Jurkat, Clone E6-1 (cell line): ENCODE data around the gene SKI.
"Not testable (repeated sequence)": the region's sequence is repeated elsewhere in the genome, so short reads cannot be mapped to it uniquely, and the experiment has no call there.

Experiments used
- DNase-seq: peaks from one replicate; pipeline ENCODE4 v3.0.0-alpha.2; 2011; ENCODE audit warnings: low read depth, low spot score
- H3K4me3 ChIP-seq: 2 replicates; pipeline ENCODE4 v1.5.1; 2011; ENCODE audit warnings: mild to moderate bottlenecking, low read length, control low read depth, moderate library complexity

SKI gene

DNA sequence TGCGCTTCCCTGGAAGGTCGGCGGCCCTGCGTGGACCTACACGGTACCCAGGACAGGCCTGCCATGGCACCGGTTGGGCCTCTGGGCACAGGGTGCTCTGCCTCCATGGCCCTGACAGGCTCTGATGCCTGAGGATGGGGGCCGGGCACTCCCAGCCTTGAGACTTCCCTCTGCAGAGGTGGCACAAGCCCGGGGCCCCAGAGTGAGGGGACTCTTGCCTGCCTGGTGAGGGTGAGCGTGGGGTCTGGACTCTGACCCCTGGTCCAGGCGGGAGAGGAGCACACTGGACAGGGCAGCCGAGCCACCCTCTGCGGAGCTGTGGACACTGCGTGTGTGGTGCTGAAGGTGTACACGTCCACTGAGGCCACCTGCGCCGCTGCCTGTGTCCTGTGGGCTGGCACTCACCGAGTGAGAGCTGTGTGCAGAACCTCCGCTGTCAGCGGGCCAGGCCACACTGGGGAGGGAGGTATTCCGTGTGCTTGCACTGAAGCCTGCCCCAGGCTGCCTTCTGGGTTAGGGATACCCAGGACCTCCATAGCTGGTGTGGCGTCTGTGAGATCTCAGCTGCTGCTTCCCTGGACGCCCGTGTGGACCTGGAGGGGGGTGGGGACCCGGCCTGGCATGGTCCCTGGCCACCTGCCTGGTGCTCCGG lies 10.4 kb downstream of the SKI start:
- no peak overlapping the region for H3K4me3 ChIP-seq
- DNase-seq = no peak

DNA sequence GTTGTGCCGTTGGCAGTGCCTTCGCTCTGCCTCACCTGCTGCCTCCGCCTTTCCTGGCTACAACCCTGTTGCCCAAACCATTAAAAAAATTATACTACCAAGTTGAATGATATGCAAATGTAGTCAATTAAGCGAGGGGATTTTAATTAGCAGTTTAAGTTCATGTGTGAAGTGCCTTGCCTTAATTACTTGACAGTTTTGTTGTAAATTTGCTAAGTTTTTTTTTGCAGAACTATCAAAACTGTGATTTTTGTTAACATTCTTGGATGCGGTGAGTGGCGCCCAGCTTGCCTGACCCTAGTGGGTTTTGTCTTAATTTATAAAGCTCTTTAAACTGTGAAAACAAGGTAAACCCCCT lies 10.9 kb downstream of the SKI start:
- no peak for DNase-seq
- no peak overlapping the region for H3K4me3 ChIP-seq

DNA sequence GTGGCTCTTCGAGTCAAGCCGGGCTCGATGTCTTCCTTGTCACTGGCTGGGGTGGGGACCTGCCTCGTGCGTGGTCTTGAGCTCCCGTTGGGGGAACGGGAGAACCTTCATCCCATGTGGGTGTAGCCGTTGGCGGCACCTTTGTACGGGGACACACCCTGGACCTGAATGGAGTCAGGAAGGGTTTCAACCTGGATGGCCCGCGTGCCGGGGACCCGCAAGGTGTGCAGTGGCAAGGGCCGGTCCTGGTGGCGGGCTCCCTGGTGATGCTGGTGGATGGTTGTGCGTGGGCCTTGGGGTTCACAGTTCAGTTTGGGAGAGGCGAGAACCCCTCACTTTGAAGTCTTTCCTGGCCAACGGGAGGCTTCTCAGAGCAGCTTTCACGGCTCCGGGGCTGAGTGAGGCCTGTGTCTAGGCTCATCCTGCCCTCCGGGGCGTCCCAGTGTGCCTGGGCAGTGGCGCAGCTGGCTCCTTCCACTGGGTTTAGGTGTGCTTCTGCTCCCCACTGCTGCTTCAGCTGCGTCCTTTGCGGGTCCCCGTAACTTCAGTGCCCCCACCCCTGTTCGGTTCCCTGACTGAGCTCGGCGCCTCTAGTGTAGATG lies 11.4 kb downstream of the SKI start:
- DNase-seq = no peak

DNA sequence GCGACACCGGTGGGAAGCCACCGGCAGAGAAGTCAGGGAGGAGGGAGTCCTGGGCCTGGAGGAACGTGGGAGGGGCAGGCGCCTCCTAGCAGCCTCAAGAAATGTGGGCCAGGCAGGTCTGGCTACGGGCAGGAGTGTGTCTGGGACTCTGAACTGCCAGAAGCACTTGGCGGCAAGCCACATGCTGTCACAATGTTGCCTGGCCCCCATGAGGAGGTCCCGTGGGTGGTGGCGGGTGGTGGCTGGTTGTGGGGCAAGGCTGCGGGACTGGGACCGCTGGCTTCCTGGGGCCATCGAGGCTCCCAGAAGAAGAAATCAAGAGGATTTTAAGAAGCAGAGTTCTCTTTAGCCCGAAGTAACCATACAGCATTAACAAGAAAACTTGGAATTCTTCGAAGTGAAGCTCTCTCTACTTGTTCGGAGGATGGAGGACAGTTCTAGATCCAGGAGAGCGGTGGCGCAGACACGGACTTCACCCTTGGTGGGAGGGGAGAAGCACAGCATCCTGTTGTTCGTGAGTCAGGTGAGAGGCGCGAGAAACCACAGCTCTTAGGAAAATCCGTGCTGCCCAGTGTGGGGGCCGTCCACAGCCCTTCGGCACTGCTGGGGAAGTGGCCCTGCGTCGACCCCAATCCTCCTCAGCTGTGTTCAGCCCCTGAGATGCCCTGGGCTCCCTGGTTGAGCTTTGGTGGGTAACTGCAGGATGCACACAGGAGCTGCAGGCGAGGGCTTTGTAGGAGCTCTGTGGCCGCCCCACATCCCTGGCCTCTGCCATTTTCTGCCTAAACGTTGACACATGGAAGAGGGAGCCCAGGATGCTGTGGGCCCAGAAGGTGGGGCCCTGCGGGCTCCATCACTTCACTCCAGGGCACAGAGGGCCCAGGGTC lies 12.4 kb downstream of the SKI start:
- no peak overlapping the region for H3K4me3 ChIP-seq
- DNase-seq = no peak

More for the DNA sequence above, 11.4 kb downstream of the SKI start:
- H3K4me3 ChIP-seq = no peak overlapping the region

DNA sequence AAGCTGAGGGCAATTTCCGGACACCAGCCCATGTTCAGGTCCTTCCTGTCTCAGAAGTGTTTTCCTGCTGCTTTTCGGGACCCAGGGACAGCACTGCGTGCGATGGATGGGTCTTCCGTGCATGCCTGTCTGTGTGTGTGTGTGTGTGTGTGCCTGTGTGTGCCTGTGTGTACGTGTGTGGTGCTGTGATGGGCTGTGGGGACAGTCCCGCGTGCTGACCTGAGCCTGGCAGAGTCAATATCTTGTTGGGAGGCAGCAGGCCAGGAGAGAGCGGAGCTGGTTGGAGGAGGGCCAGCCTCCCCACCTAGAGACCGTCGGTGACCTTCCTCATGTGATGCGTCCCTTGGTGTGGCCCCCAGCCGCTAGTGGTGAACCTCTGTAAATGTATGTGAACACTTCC lies 13.7 kb downstream of the SKI start:
- no peak for DNase-seq
- H3K4me3 ChIP-seq = no peak overlapping the region

DNA sequence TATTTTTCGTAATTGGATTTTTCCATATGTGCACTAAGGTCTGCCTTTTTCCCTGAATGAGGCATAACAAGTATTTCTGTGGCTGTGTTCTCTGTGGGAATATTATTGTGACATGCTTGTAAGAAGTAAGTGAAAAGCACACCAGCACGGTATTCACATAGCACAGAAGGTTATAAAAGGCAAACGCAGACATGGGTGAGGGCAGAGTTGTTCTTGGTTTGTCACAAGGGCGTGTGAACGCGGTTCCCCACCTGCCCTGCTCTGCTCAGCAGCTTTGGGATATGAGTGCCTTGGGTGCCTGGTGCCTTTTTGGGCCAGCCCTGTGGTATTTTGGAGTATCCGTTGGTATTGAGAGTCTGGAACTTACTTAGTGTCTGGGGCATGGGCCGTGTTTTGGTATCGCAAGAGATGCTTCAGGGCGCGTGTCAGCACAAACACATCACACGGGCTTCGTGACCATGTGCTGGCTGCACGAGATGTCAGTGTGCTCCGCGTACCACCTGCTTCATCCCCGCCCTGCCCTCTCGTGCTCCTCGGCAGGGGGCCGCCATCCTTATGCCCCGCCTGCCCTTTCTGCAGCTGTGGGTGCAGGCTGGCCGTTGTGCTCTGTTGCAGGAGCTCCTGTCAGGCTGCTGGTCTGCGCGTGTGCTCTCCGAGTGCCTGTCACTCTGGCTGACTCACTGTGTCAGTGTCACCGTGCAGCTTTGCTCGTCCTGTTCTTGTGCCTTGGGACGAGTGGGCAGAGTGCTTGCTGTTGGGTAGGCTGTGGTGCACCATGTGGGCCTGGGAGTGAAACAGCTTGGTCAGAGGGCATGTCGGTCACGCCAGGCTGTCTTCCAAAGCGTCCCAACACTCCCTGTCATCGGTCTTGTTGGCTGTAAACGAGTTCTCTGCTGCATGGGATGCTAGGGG lies 15.0 kb downstream of the SKI start:
- DNase-seq = no peak
- H3K4me3 ChIP-seq = no peak overlapping the region

DNA sequence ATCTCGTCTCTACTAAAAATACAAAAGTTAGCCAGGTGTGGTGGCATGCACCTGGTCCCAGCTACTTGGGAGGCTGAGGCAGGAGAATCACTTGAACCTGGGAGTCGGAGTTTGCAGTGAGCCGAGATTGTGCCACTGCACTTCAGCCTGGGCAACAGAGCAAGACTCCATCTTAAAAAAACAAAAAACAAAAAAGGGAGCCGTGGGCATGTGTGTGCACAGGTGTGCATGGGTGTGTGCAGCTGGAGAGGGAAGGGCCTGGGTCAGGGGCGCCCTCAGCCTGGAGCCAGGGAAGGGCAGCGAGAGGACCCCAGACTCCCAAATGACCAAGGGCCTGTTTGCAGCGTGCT lies 18.9 kb downstream of the SKI start:
- not testable (repeated sequence) for H3K4me3 ChIP-seq, DNase-seq

DNA sequence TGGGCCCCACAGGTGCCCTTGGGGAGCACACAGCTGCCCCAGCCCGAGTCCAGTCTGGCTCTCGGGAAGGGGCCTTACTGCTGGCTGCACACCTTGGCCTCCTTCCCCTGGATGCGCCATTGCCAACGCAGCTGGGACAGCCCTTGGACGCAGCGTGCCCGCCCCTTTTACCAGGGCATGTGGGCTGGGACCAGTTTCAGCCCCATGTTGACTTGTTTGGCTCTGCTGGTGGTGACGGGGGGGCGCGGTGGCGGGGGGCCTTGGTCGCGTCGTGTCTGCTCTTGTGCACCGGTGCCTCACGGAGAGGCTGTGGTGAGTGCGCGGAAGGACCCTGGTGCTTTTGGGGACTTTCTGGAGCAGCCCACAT lies 19.6 kb downstream of the SKI start:
- no peak overlapping the region for H3K4me3 ChIP-seq
- DNase-seq = no peak

DNA sequence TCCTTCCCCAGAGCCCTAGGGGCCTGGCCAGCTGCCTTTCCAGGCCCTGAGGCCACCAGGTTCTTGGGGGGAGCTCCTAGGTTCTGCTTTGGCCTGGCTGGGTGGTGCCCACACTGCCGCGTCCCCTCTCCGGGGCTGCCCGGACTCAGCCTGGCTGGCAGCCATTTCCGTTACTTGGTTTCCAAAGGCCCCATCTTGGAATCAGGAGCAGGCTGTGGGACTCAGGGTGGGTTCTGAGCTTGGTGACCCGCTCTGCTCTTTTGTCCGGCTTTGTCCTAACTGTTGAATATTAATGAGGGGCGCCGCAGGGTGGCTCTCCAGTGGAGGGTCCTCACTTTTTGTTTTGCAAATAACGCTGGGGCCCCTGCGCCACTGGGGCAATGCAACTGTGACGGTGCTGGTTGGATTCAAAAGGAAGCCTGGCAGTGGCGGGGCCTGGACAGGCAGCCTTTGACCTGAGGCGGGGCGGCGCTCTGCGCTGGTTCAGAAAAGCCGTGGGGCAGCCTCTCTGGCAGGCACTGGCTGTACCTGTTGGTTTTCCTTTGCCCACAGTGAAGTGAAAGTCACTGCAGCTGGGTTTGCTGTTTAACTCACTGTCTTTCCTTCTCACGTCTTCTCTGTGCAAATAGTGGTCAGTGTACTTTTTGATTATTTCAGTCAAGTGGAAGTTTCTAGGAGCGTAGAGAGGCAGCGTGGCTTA lies 20.2 kb downstream of the SKI start:
- no peak overlapping the region for H3K4me3 ChIP-seq
- no peak for DNase-seq

DNA sequence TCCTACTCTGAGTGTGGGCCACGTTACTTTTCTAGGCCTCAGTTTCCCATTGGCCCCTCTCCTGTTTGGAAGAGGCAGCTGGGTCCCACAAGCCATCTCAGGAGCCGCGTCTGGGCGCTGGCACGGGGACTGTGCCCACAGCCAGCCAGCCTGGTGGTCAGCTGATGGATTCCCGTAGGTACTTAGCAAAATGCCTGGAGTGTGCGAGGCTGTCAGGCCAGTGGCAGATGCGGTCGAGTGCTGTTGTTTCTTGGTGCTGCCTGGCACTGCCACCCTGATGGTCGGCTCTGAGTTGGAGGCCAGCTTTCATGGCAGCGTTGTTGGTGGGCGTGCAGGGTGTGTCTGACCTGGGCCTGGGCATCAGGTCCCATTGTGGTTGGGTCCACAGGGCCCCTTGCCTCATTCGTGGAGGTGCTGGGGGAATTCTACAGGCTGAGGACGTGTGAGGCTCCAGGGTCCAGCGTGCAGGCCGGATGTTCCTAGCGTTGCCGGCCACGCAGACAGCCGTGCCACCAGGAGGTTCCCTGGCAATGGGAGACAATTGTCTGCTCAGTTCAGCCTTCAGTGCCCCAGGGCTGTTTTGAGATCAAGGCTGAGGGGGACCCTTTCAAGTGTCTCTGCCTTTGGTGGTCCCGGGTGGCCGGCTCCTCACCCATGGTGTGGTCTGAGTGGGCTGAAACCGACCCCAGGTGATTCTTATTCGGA lies 20.9 kb downstream of the SKI start:
- no peak for DNase-seq
- no peak overlapping the region for H3K4me3 ChIP-seq

DNA sequence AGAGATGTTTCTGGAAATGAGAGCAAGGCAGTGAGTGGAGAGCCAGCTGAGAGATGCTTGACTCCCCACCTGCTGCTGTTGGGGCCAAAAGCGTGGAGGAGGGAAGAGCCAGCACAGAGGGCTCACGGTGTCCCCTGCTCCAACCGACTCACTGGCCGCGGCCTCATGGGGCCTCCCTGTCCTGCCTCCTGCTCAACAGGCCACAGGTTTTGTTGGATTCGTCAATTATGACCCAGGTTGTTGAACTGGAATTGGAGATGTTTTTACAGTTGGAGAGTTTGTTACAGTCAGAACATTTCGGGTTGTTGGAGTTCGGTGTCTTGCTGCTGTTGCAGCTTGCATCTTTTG lies 21.4 kb downstream of the SKI start:
- no peak overlapping the region for H3K4me3 ChIP-seq
- no peak for DNase-seq

DNA sequence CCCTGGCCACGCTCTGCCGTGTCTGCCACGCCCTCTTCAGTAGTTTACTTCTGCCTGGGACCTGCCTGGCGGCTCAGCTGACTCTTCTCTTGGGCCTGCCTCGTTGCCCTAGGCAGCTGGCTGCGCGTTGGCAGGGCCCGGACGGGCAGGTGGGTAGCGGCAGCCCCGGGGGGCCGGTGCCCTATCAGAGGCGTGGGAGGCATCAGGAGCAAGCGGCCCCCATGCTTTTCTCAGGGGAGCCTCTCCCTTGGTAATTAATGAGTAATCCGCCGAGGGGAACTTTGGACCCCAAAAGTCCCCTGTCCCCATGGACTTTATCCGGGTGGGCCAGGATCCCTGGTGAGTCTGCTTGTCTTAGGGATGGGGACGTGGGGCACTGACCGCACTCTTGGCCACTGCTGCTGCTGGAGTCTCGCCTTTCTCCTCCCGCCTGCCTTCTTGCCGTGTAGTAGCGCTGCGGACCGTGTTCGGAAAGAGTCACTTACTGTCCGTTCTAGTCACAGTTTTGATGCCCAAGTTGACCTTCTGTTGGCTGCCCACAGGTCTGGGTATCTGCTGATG lies 22.7 kb downstream of the SKI start:
- DNase-seq = no peak
- no peak overlapping the region for H3K4me3 ChIP-seq

DNA sequence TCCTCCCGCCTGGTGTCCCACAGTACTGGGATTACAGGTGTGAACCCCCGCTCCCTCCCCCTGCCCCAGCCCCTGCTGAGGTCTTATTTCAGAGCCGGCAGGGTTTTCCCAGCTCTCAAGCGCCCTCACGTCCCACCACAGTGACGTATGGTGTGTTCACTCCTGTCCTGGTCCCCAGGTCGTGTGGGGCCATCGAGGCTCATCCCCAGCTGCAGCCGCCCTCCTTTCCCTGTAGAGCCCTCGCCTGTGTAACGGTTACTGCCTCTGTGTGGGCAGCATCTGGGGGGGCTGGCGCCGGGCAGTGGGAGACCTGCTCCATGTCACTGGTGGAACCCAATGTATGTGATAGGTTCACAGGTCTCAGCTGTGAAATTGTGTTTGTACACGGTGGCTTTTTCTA lies 23.2 kb downstream of the SKI start:
- H3K4me3 ChIP-seq = no peak overlapping the region

DNA sequence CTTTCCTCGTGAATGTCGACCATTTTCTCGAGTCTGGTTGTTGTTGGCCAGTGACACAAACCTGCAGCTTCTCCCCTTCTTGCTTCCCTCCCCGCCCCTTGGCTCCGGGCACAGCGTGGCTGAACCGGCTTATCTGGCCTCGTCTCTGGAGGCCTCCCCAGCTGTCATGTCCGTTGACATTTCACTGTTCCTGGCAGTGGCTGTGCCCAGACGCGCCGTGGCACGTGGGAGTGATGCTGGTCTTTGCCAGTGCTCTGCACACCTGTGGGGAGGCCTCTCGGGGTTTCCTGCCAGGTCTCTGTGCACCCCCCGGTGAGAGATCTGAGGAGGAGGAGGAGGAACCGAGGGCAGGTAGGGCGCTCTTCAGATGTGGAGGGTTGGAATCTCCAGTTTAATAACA lies 23.7 kb downstream of the SKI start:
- no peak for DNase-seq
- H3K4me3 ChIP-seq = no peak overlapping the region

More for the DNA sequence above, 23.2 kb downstream of the SKI start:
- no peak for DNase-seq

DNA sequence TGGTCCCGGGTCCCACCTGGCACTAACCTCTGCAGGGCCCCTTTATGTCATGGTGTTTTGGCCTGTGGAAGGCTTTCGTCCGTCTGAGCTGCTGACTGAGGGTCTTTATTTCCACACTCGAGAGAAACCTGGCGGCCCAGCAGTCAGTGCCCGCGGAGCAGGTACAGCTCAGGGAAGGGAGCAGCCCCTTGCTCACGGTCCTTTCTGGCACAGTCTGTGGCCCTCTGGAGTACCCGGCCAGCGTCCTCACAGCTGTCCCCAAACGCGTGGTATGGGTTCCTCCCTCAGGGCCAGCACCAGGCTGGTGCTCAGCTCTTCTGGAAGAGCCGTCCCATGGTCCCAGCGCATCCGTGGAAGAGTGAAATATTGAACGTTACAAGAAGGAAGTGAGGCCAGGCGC lies 24.3 kb downstream of the SKI start:
- no peak overlapping the region for H3K4me3 ChIP-seq
- no peak for DNase-seq

DNA sequence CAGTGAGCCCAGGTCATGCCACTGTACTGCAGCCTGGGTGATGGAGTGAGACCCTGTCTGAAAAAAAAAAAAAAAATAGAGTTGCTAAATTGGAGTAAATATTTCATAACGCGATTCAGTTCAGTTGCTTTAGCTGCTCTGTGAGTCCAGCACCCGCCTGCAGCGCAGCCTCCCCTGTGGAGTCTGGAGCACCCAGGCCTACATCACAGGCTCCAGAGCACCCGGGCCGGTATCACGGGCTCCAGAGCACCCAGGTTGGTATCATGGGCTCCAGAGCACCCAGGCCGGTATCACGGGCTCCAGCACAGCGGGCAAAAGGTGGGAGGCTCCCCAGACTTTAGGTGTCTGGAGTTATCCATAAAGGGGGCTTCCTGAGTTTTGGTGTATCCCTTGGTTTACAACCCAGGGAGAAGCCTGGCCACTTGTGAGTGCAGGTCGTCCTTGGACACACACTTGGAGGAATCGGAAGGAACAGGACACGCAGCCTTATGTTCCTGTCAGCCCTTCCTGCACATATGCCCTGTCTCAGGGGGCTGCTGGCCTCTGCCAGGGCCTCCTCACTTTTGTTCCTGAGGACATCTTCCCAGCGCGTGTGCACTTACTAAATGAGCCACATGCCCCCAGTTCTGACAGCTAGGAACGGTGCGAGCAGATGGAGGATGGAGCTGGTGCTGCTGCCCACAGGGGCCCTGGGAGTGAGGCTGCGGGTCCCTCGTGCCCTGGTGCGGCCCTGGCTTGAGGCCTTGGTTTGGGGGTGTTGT lies 25.1 kb downstream of the SKI start:
- no peak overlapping the region for H3K4me3 ChIP-seq
- no peak for DNase-seq

DNA sequence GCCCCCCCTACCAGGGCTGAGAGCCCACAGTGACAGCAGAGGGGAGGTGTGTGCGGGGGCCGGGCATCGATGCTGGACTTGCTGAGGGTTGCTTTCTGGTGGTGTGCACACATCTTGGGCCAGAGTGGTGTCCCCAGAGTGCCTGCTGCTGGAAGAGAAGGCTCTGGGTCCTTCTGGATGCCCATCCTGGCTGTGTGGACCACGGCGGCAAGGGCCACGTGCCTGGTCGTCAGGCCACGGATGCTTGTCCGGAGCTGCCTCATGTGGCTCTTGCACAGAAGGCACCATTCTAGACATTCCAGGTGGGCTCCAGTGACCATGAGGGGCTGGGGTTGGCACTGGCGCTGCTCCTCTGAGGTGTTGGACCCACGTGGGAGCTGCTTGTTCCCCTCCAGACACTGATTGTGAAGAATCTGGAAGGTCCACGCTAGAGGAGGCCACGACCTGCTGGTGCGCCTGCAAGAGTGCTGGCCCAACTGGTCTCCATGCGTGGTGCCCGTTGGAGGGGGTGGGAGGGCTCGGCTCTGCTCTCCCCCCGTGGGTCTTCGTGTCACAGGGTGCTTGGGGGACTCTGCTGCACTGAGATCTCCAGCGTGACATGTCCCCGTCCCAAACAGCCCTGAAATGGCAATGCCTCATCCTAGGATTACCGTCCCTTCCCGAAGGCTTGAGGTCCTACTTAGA lies 25.8 kb downstream of the SKI start:
- no peak for DNase-seq
- H3K4me3 ChIP-seq = no peak overlapping the region
